GM21360 (cell line): ENCODE results near the gene BLCAP.
"Not testable (repeated sequence)": the region's sequence is repeated elsewhere in the genome, so short reads cannot be mapped to it uniquely, and the experiment has no call there.

Source experiments
- ATAC-seq: cut with Tn5 transposase; IDR thresholded peaks from one replicate; pipeline ENCODE4 v1.9.1; 2021; ENCODE audit warnings: mild to moderate bottlenecking, moderate library complexity; ENCODE audit not compliant: unreplicated experiment

BLCAP gene

DNA sequence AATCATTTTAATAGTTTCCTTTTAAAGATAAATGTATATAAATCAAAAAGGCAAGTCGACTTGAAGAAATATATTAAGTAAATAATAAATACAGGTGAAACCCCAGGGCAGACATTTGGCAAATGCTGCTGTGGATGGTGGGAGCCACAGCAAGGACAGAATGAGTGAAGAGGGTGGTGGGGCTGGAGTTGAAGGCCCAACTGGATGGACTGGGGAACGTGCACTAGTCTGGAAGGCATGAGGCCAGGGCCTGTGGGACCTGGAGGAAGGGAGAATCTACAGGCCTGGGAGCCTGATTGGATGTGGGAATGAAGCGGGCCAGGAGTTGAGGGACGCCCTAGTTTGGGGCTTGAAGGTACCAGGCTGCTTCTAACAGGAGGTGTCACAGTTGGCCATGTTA lies 30.6 kb upstream of the BLCAP start:
- ATAC-seq, result no peak

DNA sequence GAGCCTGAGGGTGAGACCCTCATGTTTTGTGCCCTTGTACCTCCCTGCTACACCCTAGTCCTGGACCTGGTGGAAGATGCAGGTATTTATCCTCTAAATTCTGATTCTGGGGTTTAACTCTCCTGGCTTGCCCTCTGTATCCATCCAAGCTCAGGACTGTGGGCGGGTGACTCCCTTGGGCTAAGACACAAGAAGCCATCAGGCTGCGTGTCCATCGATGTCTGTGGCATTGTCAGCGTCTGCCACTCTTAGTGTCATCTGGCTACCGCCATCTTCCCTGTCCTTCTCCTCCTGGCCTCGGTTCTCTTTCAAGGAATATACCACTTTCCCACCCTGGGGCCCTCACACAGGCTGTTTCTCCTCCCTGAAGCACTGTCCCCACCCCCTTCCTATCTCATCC lies 28.9 kb upstream of the BLCAP start:
- no peak for ATAC-seq

DNA sequence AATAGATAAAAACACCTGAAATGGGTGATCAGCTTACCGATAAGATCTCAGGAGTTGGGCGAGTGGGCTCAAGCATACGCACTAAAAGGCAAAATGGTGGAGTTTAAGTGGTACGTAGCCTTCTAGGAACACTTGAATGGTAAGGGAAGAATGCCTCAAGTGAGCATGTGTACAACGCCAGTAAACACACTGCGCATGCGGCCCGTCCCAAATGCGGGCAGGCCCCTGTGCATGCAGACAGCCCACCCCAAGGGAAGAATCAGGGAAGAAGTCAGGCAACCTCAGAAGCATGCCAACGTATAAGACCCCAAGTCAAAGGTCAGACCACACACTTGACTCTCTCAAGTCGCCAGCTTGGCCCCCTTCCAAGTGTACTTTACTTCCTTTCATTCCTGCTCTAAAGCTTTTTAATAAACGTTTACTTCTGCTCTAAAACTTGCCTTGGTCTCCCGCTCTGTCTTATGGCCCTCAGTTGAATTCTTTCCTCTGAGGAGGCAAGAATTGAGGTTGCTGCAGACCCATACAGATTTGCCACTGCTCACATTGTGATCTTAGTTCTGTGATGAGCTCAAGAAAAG lies 27.1 kb upstream of the BLCAP start:
- not testable (repeated sequence) for ATAC-seq

DNA sequence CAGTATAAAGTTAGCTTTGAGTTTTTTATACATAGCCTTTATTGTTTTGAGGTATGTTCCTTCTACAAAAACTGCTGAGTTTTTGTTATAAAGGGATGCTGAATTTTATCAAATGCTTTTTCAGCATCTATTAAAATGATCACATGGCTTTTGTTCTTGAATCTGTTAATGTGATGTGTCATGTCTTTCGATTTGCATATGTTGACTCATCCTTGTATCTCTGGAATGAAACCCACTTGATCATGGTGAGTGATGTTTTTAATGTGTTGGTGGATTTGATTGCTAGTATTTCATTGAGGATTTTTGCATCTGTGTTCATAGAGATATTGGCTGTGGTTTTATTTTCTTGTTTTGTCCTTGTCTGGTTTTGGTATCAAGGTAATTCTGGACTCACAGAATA lies 24.7 kb upstream of the BLCAP start:
- ATAC-seq, result no peak

DNA sequence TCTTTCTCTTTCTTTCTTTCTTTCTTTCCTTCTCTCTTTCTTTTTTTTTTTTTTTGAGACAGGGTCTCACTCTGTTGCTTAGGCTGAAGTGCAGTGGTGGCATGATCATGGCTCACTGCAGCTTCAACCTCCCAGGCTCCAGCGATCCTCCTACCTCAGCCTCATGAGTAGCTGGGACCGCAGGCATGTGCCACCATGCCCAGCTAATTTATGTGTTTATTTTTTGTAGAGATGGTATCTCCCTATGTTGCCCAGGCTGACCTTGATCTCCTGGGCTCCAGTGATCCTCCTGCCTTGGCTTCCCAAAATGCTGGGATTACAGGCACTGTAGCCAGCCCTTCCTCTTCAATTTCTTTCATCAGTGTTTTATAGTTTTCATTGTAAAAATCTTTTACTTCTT lies 24.0 kb upstream of the BLCAP start:
- not testable (repeated sequence) for ATAC-seq

DNA sequence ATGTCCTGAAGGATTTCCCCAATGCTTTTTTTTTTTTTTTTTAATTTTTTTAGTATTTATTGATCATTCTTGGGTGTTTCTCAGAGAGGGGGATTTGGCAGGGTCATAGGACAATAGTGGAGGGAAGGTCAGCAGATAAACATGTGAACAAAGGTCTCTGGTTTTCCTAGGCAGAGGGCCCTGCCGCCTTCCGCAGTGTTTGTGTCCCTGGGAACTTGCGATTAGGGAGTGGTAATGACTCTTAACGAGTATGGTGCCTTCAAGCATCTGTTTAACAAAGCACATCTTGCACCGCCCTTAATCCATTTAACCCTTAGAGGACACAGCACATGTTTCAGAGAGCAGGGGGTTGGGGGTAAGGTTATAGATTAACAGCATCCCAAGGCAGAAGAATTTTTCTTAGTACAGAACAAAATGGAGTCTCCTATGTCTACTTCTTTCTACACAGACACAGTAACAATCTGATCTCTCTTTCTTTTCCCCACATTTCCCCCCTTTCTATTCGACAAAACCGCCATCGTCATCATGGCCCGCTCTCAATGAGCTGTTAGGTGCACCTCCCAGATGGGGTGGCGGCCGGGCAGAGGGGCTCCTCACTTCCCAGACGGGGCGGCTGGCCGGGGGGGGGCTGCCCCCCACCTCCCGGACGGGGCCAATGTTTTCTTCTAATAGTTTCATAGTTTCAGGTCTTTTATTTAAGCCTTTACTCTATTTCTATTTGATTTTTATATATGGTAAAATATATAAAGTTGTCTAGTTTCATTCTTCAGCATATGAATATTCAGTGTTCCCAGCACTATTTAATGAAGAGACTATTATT lies 22.6 kb upstream of the BLCAP start:
- not testable (repeated sequence) for ATAC-seq

DNA sequence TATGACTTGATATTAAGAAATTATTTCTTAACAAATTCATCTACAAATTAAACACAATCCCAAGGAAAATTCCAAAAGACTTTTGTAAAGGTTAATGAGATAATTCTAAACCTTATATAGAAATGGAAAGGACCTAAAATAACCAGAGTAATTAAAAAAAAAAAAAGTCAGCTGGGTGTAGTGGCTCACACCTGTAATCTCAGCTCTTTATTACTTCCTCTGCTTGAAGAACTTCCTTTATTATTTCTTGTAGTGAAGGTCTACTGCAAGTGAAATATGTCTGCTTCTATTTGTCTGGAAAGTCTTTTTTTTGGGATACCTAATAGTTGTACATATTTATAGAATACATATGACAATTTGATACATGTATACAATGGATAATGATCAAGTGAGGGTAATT lies 20.2 kb upstream of the BLCAP start:
- ATAC-seq, result no peak

DNA sequence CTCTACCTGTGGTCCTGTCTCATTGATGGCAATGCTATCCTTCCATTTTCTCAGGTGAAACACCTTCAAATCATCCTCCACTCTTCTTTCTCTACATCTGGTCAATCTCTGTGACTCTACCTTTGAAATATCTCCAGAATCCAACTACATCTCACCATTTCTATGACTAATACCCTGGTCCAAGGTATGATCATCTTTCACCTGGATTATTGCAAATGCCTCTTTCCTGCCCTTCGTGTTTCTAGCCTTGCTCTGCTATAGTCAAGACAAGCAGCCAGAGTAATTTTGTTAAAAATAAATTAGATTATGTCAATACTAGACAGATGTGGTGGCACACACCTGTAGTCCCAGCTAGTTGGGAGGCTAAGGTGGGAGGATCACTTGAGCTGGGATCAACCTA lies 17.8 kb upstream of the BLCAP start:
- ATAC-seq, result no peak

DNA sequence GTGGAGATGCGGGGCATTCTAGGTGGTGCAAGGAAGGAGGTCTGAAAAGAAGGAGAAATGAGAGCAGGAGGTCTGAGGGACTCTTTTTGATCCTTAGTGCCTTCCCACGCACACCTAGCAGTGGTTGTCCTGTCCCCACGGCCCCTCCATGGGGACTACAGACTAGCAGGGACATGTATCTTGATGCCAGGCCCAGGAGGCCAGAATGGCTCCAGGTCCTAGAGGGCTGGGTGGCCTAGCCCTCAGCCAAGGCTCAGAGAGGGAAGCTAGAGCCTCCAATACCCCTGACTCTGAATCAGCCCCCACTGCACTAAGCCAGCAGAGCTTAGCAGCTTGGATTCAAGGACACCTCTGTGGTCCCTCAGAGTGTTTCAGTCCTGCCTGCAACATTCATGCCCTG lies 16.7 kb upstream of the BLCAP start:
- ATAC-seq, result no peak

DNA sequence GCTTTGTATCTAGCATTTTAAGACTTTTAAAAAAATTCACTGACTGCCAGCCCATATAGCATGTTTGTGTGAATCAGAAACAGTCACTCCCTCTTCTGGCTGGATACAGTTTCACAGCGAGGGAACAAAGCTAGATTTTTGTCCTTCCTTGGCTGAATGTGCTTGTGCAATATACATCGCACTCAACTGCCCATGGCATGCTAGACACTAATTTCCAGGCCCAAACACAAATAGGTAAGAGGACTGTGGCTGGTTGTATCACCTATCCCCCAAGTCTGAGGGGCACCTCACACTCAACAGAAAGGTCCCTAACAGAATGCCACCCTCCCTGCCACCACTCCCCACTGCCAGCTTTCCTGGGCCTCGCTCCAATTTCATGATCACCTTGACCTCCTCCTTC lies 16.2 kb upstream of the BLCAP start:
- ATAC-seq, result no peak

DNA sequence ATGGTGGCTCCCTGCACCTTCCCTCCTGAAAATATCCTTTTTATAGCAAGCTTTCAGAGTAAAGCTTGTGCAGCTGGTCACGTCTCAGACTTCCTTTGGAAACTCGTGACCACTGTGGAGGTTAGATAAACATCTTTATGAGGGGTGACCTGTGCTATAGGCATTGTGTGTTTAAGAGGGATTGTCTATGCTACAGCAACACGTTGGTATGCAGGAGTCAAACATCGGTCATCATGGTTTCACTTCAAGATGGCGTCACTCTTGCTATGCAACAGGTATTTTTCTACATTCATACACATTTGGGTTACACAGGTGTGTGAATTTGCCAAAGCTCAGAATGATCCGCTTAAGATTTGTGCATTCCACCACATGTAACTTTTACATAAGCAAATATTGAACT lies 14.6 kb upstream of the BLCAP start:
- ATAC-seq, result no peak

DNA sequence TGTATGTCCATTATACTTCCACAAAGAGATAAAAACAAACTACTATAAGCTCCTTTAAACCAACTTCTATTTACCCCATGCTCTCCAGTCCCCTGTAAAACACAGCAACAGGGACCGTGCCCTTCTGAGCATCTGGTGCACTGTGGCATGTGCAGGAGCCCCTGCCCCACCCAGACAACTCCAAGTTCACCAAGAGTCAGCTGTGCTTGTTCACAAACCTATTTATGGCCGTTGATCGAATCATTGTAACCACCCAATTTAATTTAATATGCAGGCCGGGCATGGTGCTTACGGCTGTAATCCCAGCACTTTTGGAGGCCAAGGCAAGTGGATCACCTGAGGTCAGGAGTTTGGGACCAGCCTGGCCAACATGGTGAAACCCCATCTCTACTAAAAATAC lies 13.7 kb upstream of the BLCAP start:
- no peak for ATAC-seq

DNA sequence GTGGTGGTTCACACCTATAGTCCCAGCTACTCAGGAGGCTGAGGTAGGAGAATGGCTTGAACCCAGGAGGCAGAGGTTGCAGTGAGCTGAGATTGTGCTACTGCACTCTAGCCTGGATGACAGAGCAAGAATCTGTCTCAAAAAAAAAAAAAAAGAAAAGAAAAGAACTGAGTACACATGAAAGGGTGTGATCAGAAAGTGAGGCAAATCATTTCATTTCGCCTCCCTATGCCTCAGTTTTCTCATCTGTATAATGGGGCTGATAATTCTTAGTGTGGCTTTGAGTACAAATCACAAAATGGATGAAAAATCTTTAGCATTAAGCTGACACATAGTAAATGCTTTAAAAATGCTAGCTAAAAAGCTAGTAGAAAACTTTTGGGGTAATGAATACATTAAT lies 13.2 kb upstream of the BLCAP start:
- ATAC-seq, result not testable (repeated sequence)

DNA sequence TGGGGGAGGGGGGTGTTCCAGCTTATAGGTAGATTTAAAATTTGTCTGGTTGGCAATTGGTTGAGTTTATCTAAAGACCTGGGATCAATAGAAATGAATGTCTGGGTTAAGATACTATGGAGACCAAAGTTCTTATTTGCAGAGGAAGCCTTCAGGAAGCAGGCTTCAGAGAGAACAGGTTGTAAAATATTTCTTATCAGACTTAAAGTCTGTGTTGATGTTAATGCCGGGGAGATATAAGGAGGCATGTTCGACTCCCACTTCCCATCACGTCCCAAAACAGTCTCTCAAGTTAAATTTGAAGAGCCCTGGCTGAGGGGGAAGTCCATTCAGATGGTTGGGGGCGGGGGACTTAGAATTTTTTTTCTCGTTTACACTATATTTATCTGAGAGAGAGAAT lies 12.3 kb upstream of the BLCAP start:
- ATAC-seq, result no peak

DNA sequence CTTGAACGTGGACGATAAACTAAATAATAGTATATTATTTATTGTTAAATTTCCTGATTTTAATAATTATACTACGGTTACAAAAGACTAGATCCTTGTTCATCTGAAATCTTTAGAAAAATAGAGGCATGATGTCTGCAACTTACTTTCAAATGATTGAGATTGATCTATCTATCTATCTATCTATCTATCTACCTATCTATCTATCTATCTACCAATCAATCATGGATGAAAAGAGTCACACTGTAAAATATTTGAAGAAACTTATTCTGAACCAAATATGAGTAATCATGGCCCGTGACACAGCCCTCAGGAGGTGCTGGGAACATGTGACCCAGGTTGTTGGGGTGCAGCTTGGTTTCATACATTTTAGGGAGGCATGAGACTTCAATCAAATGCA lies 11.7 kb upstream of the BLCAP start:
- ATAC-seq, result no peak

DNA sequence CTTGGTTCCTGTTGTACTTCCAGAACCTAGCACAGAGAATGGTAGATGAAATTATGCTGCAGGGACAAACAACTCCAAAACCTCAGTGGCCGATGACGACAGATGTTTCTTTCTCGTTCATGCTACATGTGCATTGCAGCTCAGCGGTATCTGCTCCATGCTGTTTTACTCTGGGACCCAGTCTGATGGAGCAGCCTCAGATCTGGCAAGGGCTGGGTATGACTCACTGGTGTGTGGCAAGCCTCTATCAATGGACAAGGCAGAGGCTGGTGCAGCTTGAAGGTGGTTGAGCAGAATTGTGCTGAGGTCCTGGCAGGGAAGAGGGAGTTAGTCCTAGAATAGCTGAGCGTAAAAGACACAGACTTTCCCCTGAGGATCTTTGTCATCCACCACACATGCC lies 10.3 kb upstream of the BLCAP start:
- no peak for ATAC-seq

DNA sequence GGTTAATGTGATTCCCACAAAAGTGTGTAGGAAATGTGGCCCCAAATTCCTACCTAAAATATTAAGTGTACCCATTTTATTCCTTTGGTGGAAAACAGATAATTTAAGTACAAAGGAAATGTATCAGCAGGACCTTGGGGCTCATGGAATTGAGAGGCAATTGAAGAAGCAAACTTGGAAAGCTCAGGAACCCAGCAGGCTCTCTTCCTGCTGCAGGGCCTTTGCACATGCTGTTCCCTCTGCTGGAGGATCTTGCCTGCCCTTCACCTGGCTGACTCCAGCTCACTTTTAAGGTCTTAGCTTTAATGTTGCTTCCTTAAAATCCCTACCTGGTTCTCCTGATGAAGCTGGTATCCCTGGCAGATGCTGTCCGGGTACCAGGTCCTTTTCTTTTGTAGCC lies 9.8 kb upstream of the BLCAP start:
- no peak for ATAC-seq

DNA sequence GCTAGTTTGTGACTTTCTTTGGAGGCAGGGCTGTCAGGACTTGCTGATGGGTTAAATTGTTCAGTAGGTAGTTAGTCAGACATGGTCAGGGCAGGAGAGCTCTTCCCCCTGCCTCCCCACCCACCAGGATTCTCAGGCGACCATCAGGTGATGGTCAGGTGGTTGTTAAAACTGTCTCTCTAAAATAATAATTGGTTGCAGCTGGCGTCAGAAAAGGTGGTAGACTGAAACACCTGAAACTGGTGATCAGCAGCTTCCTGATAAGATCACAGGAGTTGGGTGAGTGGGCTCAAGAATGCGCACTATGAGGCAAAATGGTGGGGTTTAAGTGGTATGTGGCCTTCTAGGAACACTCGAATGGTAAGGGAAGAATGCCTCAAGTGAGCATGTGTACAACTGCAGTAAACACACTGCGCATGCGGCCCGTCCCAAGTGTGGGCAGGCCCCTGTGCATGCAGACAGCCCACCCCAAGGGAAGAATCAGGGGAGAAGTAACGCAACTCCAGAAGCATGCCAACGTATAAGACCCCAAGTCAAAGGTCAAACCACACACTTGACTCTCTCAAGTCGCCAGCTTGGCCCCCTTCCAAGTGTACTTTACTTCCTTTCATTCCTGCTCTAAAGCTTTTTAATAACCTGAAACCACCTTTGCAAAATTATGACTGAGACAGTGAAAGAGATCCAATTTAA lies 7.9 kb upstream of the BLCAP start:
- ATAC-seq, result no peak

DNA sequence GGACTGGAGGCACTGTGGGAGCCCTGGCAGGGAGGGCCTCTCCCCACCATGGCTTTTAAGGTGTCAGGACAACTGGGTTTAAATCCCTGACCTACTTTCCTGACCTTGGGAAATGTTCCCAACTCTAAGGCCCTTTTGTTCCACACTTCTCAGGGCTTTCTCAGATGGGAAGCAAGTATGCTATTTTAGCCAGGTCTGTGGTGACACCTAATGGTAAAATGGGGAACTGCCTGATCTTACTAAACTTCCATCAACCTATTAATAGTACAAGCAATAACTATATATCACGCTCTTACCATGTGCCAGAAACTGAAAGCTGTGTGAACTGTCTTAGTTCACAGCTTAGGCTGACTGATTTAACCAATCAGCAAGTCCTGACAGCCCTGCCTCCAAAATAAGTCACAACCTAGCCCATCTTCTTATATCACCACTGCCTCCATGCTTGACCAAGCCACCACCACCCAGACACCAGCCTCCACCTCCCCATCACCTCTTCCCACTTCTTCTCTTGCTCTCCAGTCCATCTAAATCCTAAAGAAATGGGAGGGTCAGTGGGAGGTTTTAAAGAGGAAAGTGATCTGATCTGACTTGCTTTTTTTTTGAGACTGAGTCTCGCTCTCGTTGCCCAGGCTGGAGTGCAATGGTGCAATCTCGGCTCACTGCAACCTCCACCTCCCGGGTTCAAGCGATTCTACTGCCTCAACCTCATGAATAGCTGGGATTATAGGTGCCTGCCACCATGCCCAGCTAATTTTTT lies 6.9 kb upstream of the BLCAP start:
- ATAC-seq, result peak; percentile 77

DNA sequence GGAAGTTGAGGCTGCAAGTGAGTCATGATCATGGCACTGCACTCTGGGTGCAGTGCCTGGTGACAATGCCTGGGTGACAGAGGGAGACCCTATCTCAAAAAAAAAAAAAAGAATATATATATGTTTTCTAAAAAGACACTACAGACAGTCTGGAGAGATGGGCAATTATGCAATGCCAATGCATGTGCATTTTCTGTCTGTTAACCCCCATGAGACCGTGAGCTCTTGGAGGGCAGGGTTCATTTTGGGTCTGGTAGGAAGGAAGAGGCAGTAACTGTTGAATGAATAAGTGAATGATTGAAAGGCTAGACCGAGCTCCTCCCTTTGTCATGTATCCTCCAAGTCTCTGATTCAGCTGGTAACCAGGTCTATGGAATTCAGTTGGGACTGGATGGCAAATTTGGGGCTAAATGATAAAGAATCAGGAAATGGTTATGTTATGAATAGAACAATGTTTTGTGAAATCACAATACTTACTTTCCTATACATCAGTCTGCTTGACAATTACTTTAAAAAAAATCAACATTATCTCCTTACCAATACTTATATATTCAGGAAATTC lies 5.6 kb upstream of the BLCAP start:
- ATAC-seq, result no peak

DNA sequence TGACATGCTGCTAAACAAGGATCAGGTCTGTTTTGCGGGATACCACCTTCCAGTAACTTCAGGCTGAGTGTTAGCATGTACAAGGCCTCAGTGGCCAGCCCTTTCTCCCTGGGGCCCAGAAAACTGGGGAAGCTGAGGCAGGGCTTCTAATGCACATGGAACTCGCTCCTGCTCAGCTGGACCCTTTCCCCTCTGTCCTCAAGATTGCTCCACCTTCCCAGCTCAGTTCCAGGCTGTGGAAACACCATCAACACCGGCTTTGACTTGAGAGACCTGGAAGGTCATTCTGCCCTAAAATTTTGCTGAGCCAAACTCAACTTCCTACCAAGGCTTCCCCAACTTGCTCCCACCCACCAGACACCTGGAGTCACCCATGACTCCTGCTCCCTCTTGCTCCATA lies 4.2 kb upstream of the BLCAP start:
- no peak for ATAC-seq
